Large intestine (tissue), 3 donors: ENCODE data around the gene ZFHX3. TPM values are rescaled to one million over a fixed set of nuclear protein-coding genes. Genes with fewer than 3 reads are reported as not detected.

Experiments
- DNase-seq, 2 donors: peaks; one replicate each; pipeline versions ENCODE4 v3.0.0 to v3.0.0-alpha.2; 2013
- H3K27ac ChIP-seq: one replicate; pipeline ENCODE4 v1.5.1; 2013; ENCODE audit warnings: low read length
- H3K27me3 ChIP-seq: 2 replicates; pipeline ENCODE4 v1.6.1; 2013; ENCODE audit warnings: low read length; ENCODE audit not compliant: control insufficient read depth, insufficient read depth
- H3K36me3 ChIP-seq: 2 replicates; pipeline ENCODE4 v1.6.1; 2013; ENCODE audit warnings: low read length; ENCODE audit not compliant: control insufficient read depth, insufficient read depth
- H3K4me1 ChIP-seq: one replicate; pipeline ENCODE4 v1.6.1; 2013; ENCODE audit warnings: low read length; ENCODE audit not compliant: control insufficient read depth, insufficient read depth
- H3K4me3 ChIP-seq: one replicate; pipeline ENCODE4 v1.5.1; 2013; ENCODE audit warnings: low read length
- H3K9me3 ChIP-seq: one replicate; pipeline ENCODE4 v1.6.1; 2013; ENCODE audit warnings: mild to moderate bottlenecking, low read depth, low read length, moderate library complexity; ENCODE audit not compliant: control insufficient read depth
- WGBS: methylation state at CpG from one replicate; pipeline ENCODE4 v1.1.5; 2013; ENCODE audit warnings: low lambda C conversion rate; ENCODE audit not compliant: insufficient coverage; 5-methylcytosine and 5-hydroxymethylcytosine counted together
- polyA plus RNA-seq: library from polyadenylated mRNA; unstranded; fragments of 120-200 nt; gene quantifications from one replicate; pipeline ENCODE4 v1.2.1, GENCODE V29; 2013

ZFHX3 gene
- polyA plus RNA-seq, 1 donor, result 10.5 TPM

- DNase-seq, result no peak
These were observed 109.8 kb downstream of the ZFHX3 start for GRCh38 chr16:72937916-72938794.

GRCh38 chr16:72937360-72937759 is 110.6 kb downstream of the ZFHX3 start:
- peak overlapping the region; percentile 41 for H3K27ac ChIP-seq
- no peaks in the 10 kb centered on the region for H3K36me3 ChIP-seq
- peaks cover 18% of the 10 kb centered on the region for H3K4me1 ChIP-seq
- no peaks in the 10 kb centered on the region for H3K9me3 ChIP-seq
- DNase-seq, result no peak
- WGBS, result no CpG with 5 or more reads among the region's 9 CpGs
- H3K4me3 ChIP-seq, result no peak overlapping the region
- H3K27me3 ChIP-seq, result no peaks in the 10 kb centered on the region

More at GRCh38 chr16:72937916-72938794, 109.8 kb downstream of the ZFHX3 start:
- H3K4me3 ChIP-seq, result no peak overlapping the region
- H3K27ac ChIP-seq, result no peak overlapping the region
- no CpG with 5 or more reads among the region's 22 CpGs for WGBS
- H3K9me3 ChIP-seq, result no peaks in the 10 kb centered on the region
- no peaks in the 10 kb centered on the region for H3K27me3 ChIP-seq
- H3K4me1 ChIP-seq, result peaks cover 18% of the 10 kb centered on the region
- no peaks in the 10 kb centered on the region for H3K36me3 ChIP-seq

- no peaks in the 10 kb centered on the region for H3K36me3 ChIP-seq
- H3K4me1 ChIP-seq, result peaks cover 22% of the 10 kb centered on the region
- peak; percentile 76 to 88 for DNase-seq
- no peaks in the 10 kb centered on the region for H3K9me3 ChIP-seq
- 67% methylated on average over 1 of the region's 2 CpGs for WGBS
- peak overlapping the region; percentile 41 for H3K27ac ChIP-seq
- no peaks in the 10 kb centered on the region for H3K27me3 ChIP-seq
- no peak overlapping the region for H3K4me3 ChIP-seq
These were observed 111.5 kb downstream of the ZFHX3 start for GRCh38 chr16:72936408-72936807.

GRCh38 chr16:72935896-72936295 is 112.0 kb downstream of the ZFHX3 start:
- WGBS, result no CpG with 5 or more reads among the region's 6 CpGs
- no peak overlapping the region for H3K27ac ChIP-seq
- no peaks in the 10 kb centered on the region for H3K27me3 ChIP-seq
- no peaks in the 10 kb centered on the region for H3K9me3 ChIP-seq
- no peak overlapping the region for H3K4me3 ChIP-seq
- peaks cover 25% of the 10 kb centered on the region for H3K4me1 ChIP-seq
- DNase-seq, result no peak
- no peaks in the 10 kb centered on the region for H3K36me3 ChIP-seq

- Histone ChIP-seq H3K4me1 (peaks cover 25% of the 10 kb centered on the region), H3K4me3 (no peak overlapping the region), H3K9me3 (no peaks in the 10 kb centered on the region), H3K36me3 (no peaks in the 10 kb centered on the region), H3K27ac (no peak overlapping the region), H3K27me3 (no peaks in the 10 kb centered on the region)
- WGBS, result 80% methylated on average over 1 of the region's 17 CpGs
- DNase-seq, result no peak
These were observed 113.1 kb downstream of the ZFHX3 start for GRCh38 chr16:72934636-72935403.

GRCh38 chr16:72932677-72933335 is 115.1 kb downstream of the ZFHX3 start:
- H3K27me3 ChIP-seq, result no peaks in the 10 kb centered on the region
- 98% methylated on average over 4 of the region's 11 CpGs for WGBS
- no peaks in the 10 kb centered on the region for H3K9me3 ChIP-seq
- H3K36me3 ChIP-seq, result no peaks in the 10 kb centered on the region
- H3K27ac ChIP-seq, result no peak overlapping the region
- no peak overlapping the region for H3K4me3 ChIP-seq
- DNase-seq, result no peak
- peaks cover 17% of the 10 kb centered on the region for H3K4me1 ChIP-seq

- Histone ChIP-seq H3K27ac (no peak overlapping the region), H3K9me3 (no peaks in the 10 kb centered on the region), H3K4me3 (no peak overlapping the region), H3K36me3 (no peaks in the 10 kb centered on the region), H3K4me1 (peaks cover 12% of the 10 kb centered on the region), H3K27me3 (no peaks in the 10 kb centered on the region)
- peak in 1 of 2 donors; percentile 35 for DNase-seq
- 40% methylated on average over 1 of the region's 2 CpGs for WGBS
These were observed 115.9 kb downstream of the ZFHX3 start for GRCh38 chr16:72932050-72932449.

GRCh38 chr16:72930396-72930795 is 117.5 kb downstream of the ZFHX3 start:
- H3K9me3 ChIP-seq, result no peaks in the 10 kb centered on the region
- H3K36me3 ChIP-seq, result no peaks in the 10 kb centered on the region
- no peaks in the 10 kb centered on the region for H3K27me3 ChIP-seq
- H3K4me3 ChIP-seq, result no peak overlapping the region
- DNase-seq, result no peak
- peaks cover 7% of the 10 kb centered on the region for H3K4me1 ChIP-seq
- H3K27ac ChIP-seq, result no peak overlapping the region
- WGBS, result 82% methylated on average over 4 of the region's 7 CpGs

GRCh38 chr16:72928090-72928981 is 119.6 kb downstream of the ZFHX3 start:
- Histone ChIP-seq H3K36me3 (no peaks in the 10 kb centered on the region), H3K4me3 (no peak overlapping the region), H3K27me3 (no peaks in the 10 kb centered on the region), H3K4me1 (peaks cover 7% of the 10 kb centered on the region), H3K27ac (no peak overlapping the region), H3K9me3 (no peaks in the 10 kb centered on the region)
- WGBS, result no CpG with 5 or more reads among the region's 11 CpGs
- DNase-seq, result no peak
